Spleen (tissue), 11 donors: ENCODE results near the gene SLC22A5. TPM values are rescaled to one million over a fixed set of nuclear protein-coding genes. Genes with fewer than 3 reads are reported as not detected.

Source experiments
- DNase-seq: peaks from one replicate; pipeline ENCODE4 v3.0.0-alpha.2; 2020
- H3K27ac ChIP-seq, 8 donors: fragments of 200-600 bp; sonication (generic) in 7 of 8; 1 replicate in 4 of 8; 2 replicates in 4 of 8; pipeline versions ENCODE4 v1.5.0 to v1.8.0; 2016 to 2021; ENCODE audit warnings: inconsistent platforms in 4 of 8, mild to moderate bottlenecking in 4 of 8, moderate library complexity in 1 of 8
- H3K27me3 ChIP-seq, 7 donors: fragments of 200-600 bp; sonication (generic) in 6 of 7; replicated peaks in 1 of 7; 1 replicate in 4 of 7; 2 replicates in 3 of 7; pipeline versions ENCODE4 v1.5.0 to v1.8.0; 2016 to 2021; ENCODE audit warnings: inconsistent platforms in 3 of 7, mild to moderate bottlenecking in 1 of 7
- H3K36me3 ChIP-seq, 6 donors: fragments of 200-600 bp; sonication (generic) in 5 of 6; 1 replicate in 4 of 6; 2 replicates in 2 of 6; pipeline versions ENCODE4 v1.5.0 to v1.8.0; 2016 to 2021; ENCODE audit warnings: inconsistent platforms in 2 of 6
- H3K4me1 ChIP-seq, 6 donors: fragments of 200-600 bp; sonication (generic) in 5 of 6; 1 replicate in 3 of 6; 2 replicates in 3 of 6; pipeline versions ENCODE4 v1.5.0 to v1.8.0; 2016 to 2021; ENCODE audit warnings: inconsistent platforms in 3 of 6
- H3K4me3 ChIP-seq, 8 donors: fragments of 200-600 bp; sonication (generic) in 7 of 8; 1 replicate in 4 of 8; 2 replicates in 4 of 8; pipeline versions ENCODE4 v1.5.0 to v1.8.0; 2016 to 2021; ENCODE audit warnings: inconsistent platforms in 4 of 8, mild to moderate bottlenecking in 4 of 8, moderate library complexity in 2 of 8
- H3K9me3 ChIP-seq, 8 donors: fragments of 200-600 bp; sonication (generic) in 7 of 8; 1 replicate in 4 of 8; 2 replicates in 4 of 8; pipeline versions ENCODE4 v1.5.0 to v1.8.0; 2016 to 2021; ENCODE audit warnings: inconsistent platforms in 4 of 8
- CTCF ChIP-seq, 11 experiments: fragments of 200-600 bp in 7 of 11; fragments of 450-650 bp in 4 of 11; sonication (generic) in 4 of 11; IDR thresholded peaks in 8 of 11; conservative IDR thresholded peaks in 3 of 11; 1 replicate in 7 of 11; 2 replicates in 4 of 11; pipeline versions ENCODE4 v1.4.0 to v1.8.0; 2016 to 2021; ENCODE audit warnings: antibody characterized with exemption in 11 of 11, inconsistent platforms in 4 of 11, mild to moderate bottlenecking in 1 of 11
- POLR2A ChIP-seq, 3 donors: fragments of 450-650 bp; IDR thresholded peaks; one replicate each; pipeline ENCODE4 v1.5.1; 2017; ENCODE audit warnings: antibody characterized with exemption in 3 of 3, mild to moderate bottlenecking in 1 of 3
- POLR2AphosphoS5 ChIP-seq, 3 donors: sonication (generic); formaldehyde crosslinking; IDR thresholded peaks; one replicate each; pipeline ENCODE4 v1.5.1; 2017; ENCODE audit warnings: antibody characterized with exemption in 3 of 3
- WGBS, 5 donors: extraction: QIAGEN DNeasy Blood & Tissue Kit in 3 of 5; methylation state at CpG; one replicate each; pipeline versions ENCODE4 v1.1.5 to v1.1.7; 2013 to 2018; 5-methylcytosine and 5-hydroxymethylcytosine counted together
- intact Hi-C: fragments of 100-400 bp; cut with DNase I; formaldehyde crosslinking; loops from one replicate; pipeline ENCODE4 v1.15.0; 2023; ENCODE audit warnings: low total_unique reads
- polyA plus RNA-seq, 3 donors: library from polyadenylated mRNA; stranded (reverse); fragments of 200-250 nt; gene quantifications; one replicate each; pipeline ENCODE4 v1.2.1, GENCODE V29; 2013
- total RNA-seq, 7 donors: library from RNA; depleted of rRNA in 3 of 7; stranded (reverse); fragments of >200 nt in 3 of 7; fragmentation: NEBNext Ultra II Directional in 4 of 7; extraction: Animal tissue kit (Norgen Biotek cat#: 25700) in 4 of 7; gene quantifications; one replicate each; pipeline versions ENCODE4 v1.1.0 to v1.2.1, GENCODE V29; 2016 to 2021
- donor health status: healthy with polysubstance abuse.
- donor health status: DM: no; HTN: no; CAD: no; lungs with moderate emphysema.
- donor health status: DM: no; HTN: no; CAD: no.
- donor health status: Bipolar disorder and iron deficiency.
- donor health status: healthy.
- donor health status: DM: no; HTN: no; CAD: no.
- donor health status: DM: yes; HTN: yes; CAD: no.

Gene SLC22A5
- total and polyA plus RNA-seq, 10 donors: 2.4 to 9.2 (median 6.7) TPM

- H3K4me3 ChIP-seq: no peak overlapping the region
- TF ChIP-seq CTCF (IDR thresholded peaks at IDR 0.05 in 8 of 11, conservative IDR thresholded peaks at IDR 0.05 in 3 of 11): no peak
- no peak for TF ChIP-seq POLR2AphosphoS5 (IDR thresholded peaks at IDR 0.05)
- TF ChIP-seq POLR2A (IDR thresholded peaks at IDR 0.05): no peak
Observed at GRCh38 chr5:132376694-132377641, 7.5 kb downstream of the SLC22A5 start.

DNA sequence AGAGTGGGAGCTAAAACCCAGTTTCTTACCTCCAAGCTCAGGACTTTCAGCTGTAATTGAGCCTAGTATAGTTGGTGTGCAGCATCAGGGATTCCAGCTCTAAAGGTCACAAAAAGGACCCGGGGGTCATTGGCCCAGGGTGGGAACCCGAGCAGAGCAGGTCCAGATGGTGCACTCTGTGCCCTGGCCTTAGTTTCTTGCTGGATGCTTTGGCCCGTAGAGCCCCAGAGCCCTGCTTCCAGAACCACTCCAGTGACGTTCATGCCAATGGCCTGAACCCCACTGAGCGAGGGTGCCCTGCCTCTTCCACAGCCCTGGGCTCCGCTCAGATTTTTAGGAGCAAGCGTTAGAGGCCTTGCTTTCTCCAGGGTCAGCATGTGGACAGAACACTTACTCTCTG, 8.2 kb downstream of the SLC22A5 start:
- H3K36me3 ChIP-seq: peaks cover 0 to 23% (median 0%) of the 10 kb centered on the region in 6 donors
- intact Hi-C loops: no loop called here
- TF ChIP-seq POLR2AphosphoS5 (IDR thresholded peaks at IDR 0.05): no peak
- no peak for TF ChIP-seq CTCF (IDR thresholded peaks at IDR 0.05 in 8 of 11, conservative IDR thresholded peaks at IDR 0.05 in 3 of 11)
- no peak for TF ChIP-seq POLR2A (IDR thresholded peaks at IDR 0.05)
- no peak for DNase-seq
- H3K4me1 ChIP-seq: peaks cover 0 to 2% (median 0%) of the 10 kb centered on the region in 6 donors
- H3K9me3 ChIP-seq: no peaks in the 10 kb centered on the region
- WGBS, 5 donors: 74 to 90% (median 86%) methylated on average over 5 to 7 of the region's 7 CpGs
- no peak overlapping the region for H3K4me3 ChIP-seq
- no peak overlapping the region for H3K27ac ChIP-seq
- H3K27me3 ChIP-seq: no peaks in the 10 kb centered on the region

More at GRCh38 chr5:132376694-132377641, 7.5 kb downstream of the SLC22A5 start:
- Histone ChIP-seq H3K36me3 (peaks cover 0 to 23% (median 0%) of the 10 kb centered on the region in 6 donors), H3K9me3 (no peaks in the 10 kb centered on the region), H3K27me3 (no peaks in the 10 kb centered on the region), H3K4me1 (peaks cover 0 to 9% (median 3%) of the 10 kb centered on the region in 6 donors), H3K27ac (no peak overlapping the region)
- 92 to 99% (median 95%) methylated on average over 14 to 16 of the region's 16 CpGs for WGBS, 5 donors
- no peak for DNase-seq
- intact Hi-C loops: no loop called here

- no peaks in the 10 kb centered on the region for H3K9me3 ChIP-seq
- H3K27me3 ChIP-seq: no peaks in the 10 kb centered on the region
- no peak overlapping the region for H3K27ac ChIP-seq
- TF ChIP-seq CTCF (IDR thresholded peaks at IDR 0.05 in 8 of 11, conservative IDR thresholded peaks at IDR 0.05 in 3 of 11) (no peak), POLR2AphosphoS5 (IDR thresholded peaks at IDR 0.05) (no peak), POLR2A (IDR thresholded peaks at IDR 0.05) (no peak)
- 82 to 97% (median 91%) methylated on average over 3 of the region's 3 CpGs for WGBS, 5 donors
- no peak overlapping the region for H3K4me3 ChIP-seq
- peaks cover 0 to 23% (median 0%) of the 10 kb centered on the region in 6 donors for H3K36me3 ChIP-seq
- intact Hi-C loops: no loop called here
- DNase-seq: no peak
- H3K4me1 ChIP-seq: no peaks in the 10 kb centered on the region
Observed at GRCh38 chr5:132378580-132378979, 9.1 kb downstream of the SLC22A5 start.

DNA sequence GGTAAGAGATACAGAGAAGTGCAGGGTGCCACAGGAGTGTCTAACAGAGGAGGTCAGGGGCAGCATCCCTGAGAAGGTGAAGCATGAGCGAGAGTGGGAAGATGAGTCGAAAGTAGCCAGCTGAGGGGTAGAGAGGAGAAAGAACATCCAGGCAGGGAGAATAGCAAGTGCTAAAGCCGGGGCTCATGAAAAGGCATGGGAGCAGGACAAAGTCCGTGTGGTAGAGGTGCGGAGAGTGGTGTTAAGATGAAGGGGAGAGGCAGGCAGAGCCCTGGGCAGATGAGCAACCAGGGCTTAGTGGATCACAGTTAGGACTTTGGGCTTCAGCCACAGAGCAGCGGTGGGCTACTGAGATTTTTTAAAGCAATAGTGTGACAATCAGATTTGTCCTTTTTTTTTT, 10.5 kb downstream of the SLC22A5 start:
- TF ChIP-seq POLR2A (IDR thresholded peaks at IDR 0.05): no peak
- TF ChIP-seq CTCF (IDR thresholded peaks at IDR 0.05 in 8 of 11, conservative IDR thresholded peaks at IDR 0.05 in 3 of 11): no peak
- TF ChIP-seq POLR2AphosphoS5 (IDR thresholded peaks at IDR 0.05): no peak
- Histone ChIP-seq H3K9me3 (no peaks in the 10 kb centered on the region), H3K36me3 (peaks cover 0 to 30% (median 0%) of the 10 kb centered on the region in 6 donors), H3K27ac (no peak overlapping the region), H3K27me3 (no peaks in the 10 kb centered on the region), H3K4me3 (no peak overlapping the region), H3K4me1 (peaks cover 0 to 3% (median 1%) of the 10 kb centered on the region in 6 donors)
- 93 to 97% (median 94%) methylated on average over 6 of the region's 6 CpGs for WGBS, 5 donors
- intact Hi-C loops: loop anchor here (10.0 kb wide), 1 partner anchor 335 kb away; no protein-coding TSS in a partner anchor
- DNase-seq: no peak
